Brain microvascular endothelial cell (primary cell): Measurements from ENCODE around the gene ABLIM2.
"Not testable (repeated sequence)": the region's sequence is repeated elsewhere in the genome, so short reads cannot be mapped to it uniquely, and the experiment has no call there.

ENCODE experiments used
- DNase-seq: peaks from one replicate; pipeline ENCODE4 v3.0.0-alpha.2; 2020
- H3K27ac ChIP-seq: fragments of 250-450 bp; sonication (Bioruptor Pico); 2 replicates; pipeline ENCODE4 v1.5.1; 2020; ENCODE audit warnings: mild to moderate bottlenecking, moderate library complexity
- H3K27me3 ChIP-seq: fragments of 250-450 bp; sonication (Bioruptor Pico); replicated peaks from 2 replicates; pipeline ENCODE4 v1.5.1; 2020; ENCODE audit warnings: mild to moderate bottlenecking
- H3K36me3 ChIP-seq: fragments of 250-450 bp; sonication (Bioruptor Pico); replicated peaks from 2 replicates; pipeline ENCODE4 v1.5.1; 2020; ENCODE audit warnings: mild to moderate bottlenecking
- H3K4me3 ChIP-seq: 2 replicates; pipeline ENCODE4 v1.5.1; 2011; ENCODE audit warnings: low read depth, mild to moderate bottlenecking, control low read depth, low read length, moderate library complexity
- in situ Hi-C: cut with HindIII; loops from 2 replicates; pipeline ENCODE4 v1.10.0; 2017; ENCODE audit warnings: low sequenced_read_pairs, low pct_ligation_motif_present
- TF ChIP-seq, protein P1 (sequence below): IDR thresholded peaks from 2 replicates; pipeline ENCODE4 v1.5.1; 2011; ENCODE audit warnings: low read depth, mild to moderate bottlenecking, moderate library complexity, low read length, control low read depth, inconsistent platforms; ENCODE audit errors: missing control alignments

The ABLIM2 gene

DNA sequence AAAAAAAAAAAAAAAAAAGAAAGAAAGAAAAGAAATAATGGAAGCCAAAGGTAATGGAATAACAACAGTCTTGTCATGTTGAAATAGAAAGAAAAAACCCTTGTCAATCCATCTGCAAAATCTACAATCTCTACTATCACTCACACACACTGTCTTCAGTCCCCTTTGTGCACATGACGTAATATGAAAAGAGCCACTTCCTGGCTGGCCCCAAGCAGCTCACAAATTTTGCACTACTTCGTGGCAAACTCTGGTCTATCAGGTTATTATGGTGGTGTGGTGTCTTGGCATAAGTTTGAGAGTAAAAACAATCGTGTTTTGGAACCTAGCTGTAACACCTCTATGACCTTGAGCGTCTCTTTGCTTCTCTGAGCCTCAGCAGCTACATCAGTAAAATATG, 210.7 kb downstream of the ABLIM2 start:
- no peaks in the 10 kb centered on the region for H3K27me3 ChIP-seq
- H3K36me3 ChIP-seq, result no peaks in the 10 kb centered on the region
- DNase-seq, result no peak
- H3K4me3 ChIP-seq, result no peak overlapping the region
- in situ Hi-C loops, result no loop called here
- no peak overlapping the region for H3K27ac ChIP-seq
- TF ChIP-seq, protein P1, sequence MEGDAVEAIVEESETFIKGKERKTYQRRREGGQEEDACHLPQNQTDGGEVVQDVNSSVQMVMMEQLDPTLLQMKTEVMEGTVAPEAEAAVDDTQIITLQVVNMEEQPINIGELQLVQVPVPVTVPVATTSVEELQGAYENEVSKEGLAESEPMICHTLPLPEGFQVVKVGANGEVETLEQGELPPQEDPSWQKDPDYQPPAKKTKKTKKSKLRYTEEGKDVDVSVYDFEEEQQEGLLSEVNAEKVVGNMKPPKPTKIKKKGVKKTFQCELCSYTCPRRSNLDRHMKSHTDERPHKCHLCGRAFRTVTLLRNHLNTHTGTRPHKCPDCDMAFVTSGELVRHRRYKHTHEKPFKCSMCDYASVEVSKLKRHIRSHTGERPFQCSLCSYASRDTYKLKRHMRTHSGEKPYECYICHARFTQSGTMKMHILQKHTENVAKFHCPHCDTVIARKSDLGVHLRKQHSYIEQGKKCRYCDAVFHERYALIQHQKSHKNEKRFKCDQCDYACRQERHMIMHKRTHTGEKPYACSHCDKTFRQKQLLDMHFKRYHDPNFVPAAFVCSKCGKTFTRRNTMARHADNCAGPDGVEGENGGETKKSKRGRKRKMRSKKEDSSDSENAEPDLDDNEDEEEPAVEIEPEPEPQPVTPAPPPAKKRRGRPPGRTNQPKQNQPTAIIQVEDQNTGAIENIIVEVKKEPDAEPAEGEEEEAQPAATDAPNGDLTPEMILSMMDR, result no peak

DNA sequence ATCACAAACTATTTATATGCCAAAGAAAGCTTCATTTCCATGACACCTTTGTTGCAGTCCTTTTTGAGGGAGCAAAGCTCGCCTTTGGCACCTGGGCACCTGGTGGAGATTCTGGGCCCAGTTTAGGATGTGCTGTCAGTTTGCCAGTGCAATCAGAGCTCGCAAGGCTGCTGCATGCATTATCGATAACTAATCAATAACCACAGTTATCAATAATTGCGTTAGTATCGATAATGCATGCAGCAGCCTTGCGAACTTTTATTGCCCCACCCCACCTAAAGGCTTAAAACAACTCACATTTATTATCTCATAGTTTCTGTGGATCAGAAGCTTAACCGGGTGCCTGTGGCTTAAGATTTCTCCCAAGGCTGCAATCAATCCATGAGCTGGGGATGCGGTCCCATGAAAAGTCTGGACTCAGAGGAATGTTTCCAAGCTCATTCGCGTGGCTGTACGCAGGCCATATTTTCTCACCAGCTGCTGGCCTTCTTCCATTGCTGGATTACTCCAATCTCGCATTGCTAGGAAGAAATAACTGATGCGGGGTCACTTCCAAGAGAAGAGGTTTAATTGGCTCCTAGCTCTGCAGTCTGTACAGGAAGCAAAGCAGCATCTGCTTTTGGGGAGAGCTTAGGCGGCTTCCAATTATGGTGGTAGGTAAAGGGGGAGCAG, 212.8 kb downstream of the ABLIM2 start:
- TF ChIP-seq, protein P1, result no peak
- Histone ChIP-seq H3K4me3 (no peak overlapping the region), H3K27me3 (no peaks in the 10 kb centered on the region), H3K36me3 (no peaks in the 10 kb centered on the region), H3K27ac (no peak overlapping the region)
- in situ Hi-C loops, result no loop called here
- DNase-seq, result no peak

- DNase-seq, result no peak
- H3K27me3 ChIP-seq, result no peaks in the 10 kb centered on the region
- TF ChIP-seq, protein P1, result no peak
- H3K4me3 ChIP-seq, result no peak overlapping the region
- H3K36me3 ChIP-seq, result no peaks in the 10 kb centered on the region
- H3K27ac ChIP-seq, result no peak overlapping the region
- in situ Hi-C loops, result no loop called here
Observed at GRCh38 chr4:7944599-7945220, 213.9 kb downstream of the ABLIM2 start.

GRCh38 chr4:7943688-7944087, 214.9 kb downstream of the ABLIM2 start:
- in situ Hi-C loops, H3K4me3 ChIP-seq, H3K36me3 ChIP-seq, H3K27ac ChIP-seq, DNase-seq, H3K27me3 ChIP-seq: not testable (repeated sequence)

GRCh38 chr4:7943211-7943610, 215.4 kb downstream of the ABLIM2 start:
- in situ Hi-C loops, result no loop called here
- H3K27me3 ChIP-seq, result no peaks in the 10 kb centered on the region

GRCh38 chr4:7941965-7942496, 216.6 kb downstream of the ABLIM2 start:
- DNase-seq, result no peak
- Histone ChIP-seq H3K27me3 (no peaks in the 10 kb centered on the region), H3K36me3 (no peaks in the 10 kb centered on the region), H3K27ac (no peak overlapping the region), H3K4me3 (no peak overlapping the region)
- TF ChIP-seq, protein P1, result no peak
- in situ Hi-C loops, result no loop called here

More at GRCh38 chr4:7943211-7943610, 215.4 kb downstream of the ABLIM2 start:
- no peak overlapping the region for H3K27ac ChIP-seq
- H3K36me3 ChIP-seq, result no peaks in the 10 kb centered on the region
- H3K4me3 ChIP-seq, result no peak overlapping the region
- DNase-seq, result no peak
- TF ChIP-seq, protein P1, result no peak
